ENCODE results near the gene DNMT3A.

Gene DNMT3A

DNA sequence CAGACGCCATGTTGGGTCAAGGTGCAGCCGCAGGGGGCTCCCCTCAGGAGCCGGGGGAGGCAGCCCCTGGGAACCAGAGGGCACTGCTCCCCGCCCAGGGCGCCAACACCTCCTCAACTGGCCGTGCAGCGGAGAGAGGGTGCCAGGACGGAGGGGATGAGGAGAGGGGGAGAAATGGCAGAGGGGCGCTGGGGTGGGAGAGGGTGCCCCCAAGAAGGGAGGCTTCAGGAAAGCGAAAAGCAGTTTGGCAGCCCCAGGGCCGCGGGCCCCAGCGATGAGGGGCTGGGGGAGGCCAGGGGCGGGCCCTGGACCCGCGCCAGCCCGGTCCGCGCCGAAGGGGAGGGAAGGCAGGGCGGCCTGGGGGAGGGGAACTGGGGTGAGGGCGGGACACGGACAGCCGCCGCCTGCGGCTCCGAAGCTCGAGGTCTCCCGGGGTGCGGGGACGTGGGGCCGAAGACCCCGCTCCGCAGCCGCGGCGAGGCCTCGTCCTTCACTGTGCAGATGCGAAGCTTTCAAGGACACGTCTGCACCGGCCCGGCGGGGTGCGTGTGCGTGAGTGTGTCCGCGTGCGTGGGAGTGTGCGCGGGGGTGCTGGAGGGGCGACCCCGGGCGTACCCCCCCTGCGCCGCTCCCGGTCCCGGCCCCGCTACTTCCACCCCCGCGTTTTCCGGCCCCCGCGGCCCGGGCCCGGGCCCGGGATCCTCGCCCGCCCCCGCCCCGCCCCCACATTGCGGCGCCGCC lies 1.4 kb downstream of the DNMT3A start:
- H3K4me3 ChIP-seq (ENCODE audit: low read length): peak overlapping the region; percentile 56; the same call in 1 of the 2 replicates
- no peaks in the 10 kb centered on the region for H3K9me3 ChIP-seq (ENCODE audit: insufficient read depth, low read depth, low read length)
- H3K9ac ChIP-seq (ENCODE audit: low read depth, low read length): no peak overlapping the region
- H3K27me3 ChIP-seq (ENCODE audit: insufficient read depth, low read length): peaks cover 35% of the 10 kb centered on the region
- H3K4me1 ChIP-seq (ENCODE audit: insufficient read depth, low read length): peaks cover 11% of the 10 kb centered on the region; the same call in 1 of the 2 replicates
- no peak overlapping the region for H3K27ac ChIP-seq (ENCODE audit: low read length)
- H3K36me3 ChIP-seq (ENCODE audit: insufficient read depth, low read depth, low read length): no peaks in the 10 kb centered on the region

DNA sequence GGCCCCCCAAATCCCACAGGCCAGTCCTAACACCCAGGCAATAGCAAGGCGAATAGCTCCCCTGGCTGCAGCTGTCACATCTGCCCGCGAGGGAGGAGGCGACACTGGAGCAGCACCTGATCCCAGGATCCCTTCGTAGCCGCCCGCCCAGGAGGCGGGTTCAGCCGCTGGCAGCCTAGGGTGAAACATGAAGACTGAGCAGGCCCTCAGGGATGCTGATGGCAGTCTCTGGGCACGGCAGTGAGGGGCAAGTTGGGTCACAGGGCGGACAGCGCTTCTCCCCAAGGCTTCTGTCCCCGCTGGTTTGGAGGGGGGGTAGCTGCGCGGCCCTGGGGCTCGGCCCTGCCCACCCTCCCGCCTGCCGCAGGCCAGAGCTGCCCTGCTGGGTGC lies 1.9 kb downstream of the DNMT3A start:
- H3K27ac ChIP-seq (ENCODE audit: low read length): no peak overlapping the region
- H3K4me3 ChIP-seq (ENCODE audit: low read length): peak overlapping the region; percentile 56; the same call in 1 of the 2 replicates
- H3K27me3 ChIP-seq (ENCODE audit: insufficient read depth, low read length): peaks cover 35% of the 10 kb centered on the region
- no peak overlapping the region for H3K9ac ChIP-seq (ENCODE audit: low read depth, low read length)
- no peaks in the 10 kb centered on the region for H3K9me3 ChIP-seq (ENCODE audit: insufficient read depth, low read depth, low read length)
- H3K4me1 ChIP-seq (ENCODE audit: insufficient read depth, low read length): peaks cover 17% of the 10 kb centered on the region; the same call in 1 of the 2 replicates
- H3K36me3 ChIP-seq (ENCODE audit: insufficient read depth, low read depth, low read length): no peaks in the 10 kb centered on the region

DNA sequence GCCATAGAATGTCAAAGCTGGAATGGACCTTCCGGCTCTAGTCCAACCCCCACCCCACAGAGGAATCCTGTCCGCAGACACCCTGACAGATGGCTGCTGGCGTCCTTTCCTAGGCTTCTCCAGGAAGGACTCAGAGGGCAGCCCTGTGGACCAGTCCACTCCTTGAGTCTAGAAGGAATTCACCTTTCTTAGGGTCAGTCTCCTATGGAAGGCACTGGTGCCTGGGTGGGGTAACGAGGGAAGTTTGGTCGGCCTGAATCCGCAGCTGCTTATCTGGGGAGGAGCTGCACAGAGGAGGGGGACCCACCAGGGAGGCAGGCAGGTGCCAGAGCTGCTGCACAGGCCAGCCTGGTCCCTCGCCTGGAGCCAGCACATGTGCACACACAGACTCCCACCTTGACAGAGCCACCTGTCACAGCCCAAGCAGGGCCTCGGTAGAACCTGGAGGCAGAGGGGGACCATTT lies 2.5 kb downstream of the DNMT3A start:
- Histone ChIP-seq H3K36me3 (ENCODE audit: insufficient read depth, low read depth, low read length) (no peaks in the 10 kb centered on the region), H3K4me1 (ENCODE audit: insufficient read depth, low read length) (peaks cover 22% of the 10 kb centered on the region; the same call in 1 of the 2 replicates), H3K4me3 (ENCODE audit: low read length) (no peak overlapping the region), H3K27ac (ENCODE audit: low read length) (no peak overlapping the region), H3K9ac (ENCODE audit: low read depth, low read length) (no peak overlapping the region), H3K27me3 (ENCODE audit: insufficient read depth, low read length) (peaks cover 35% of the 10 kb centered on the region), H3K9me3 (ENCODE audit: insufficient read depth, low read depth, low read length) (no peaks in the 10 kb centered on the region)

- no peaks in the 10 kb centered on the region for H3K36me3 ChIP-seq (ENCODE audit: insufficient read depth, low read depth, low read length)
- H3K9ac ChIP-seq (ENCODE audit: low read depth, low read length): no peak overlapping the region; the same call in 1 of the 2 replicates
- H3K4me3 ChIP-seq (ENCODE audit: low read length): no peak overlapping the region
- H3K4me1 ChIP-seq (ENCODE audit: insufficient read depth, low read length): peaks cover 27% of the 10 kb centered on the region
- no peak overlapping the region for H3K27ac ChIP-seq (ENCODE audit: low read length)
- H3K9me3 ChIP-seq (ENCODE audit: insufficient read depth, low read depth, low read length): no peaks in the 10 kb centered on the region
- H3K27me3 ChIP-seq (ENCODE audit: insufficient read depth, low read length): peaks cover 26% of the 10 kb centered on the region
Measured at GRCh38 chr2:25338401-25338800, 3.3 kb downstream of the DNMT3A start.

- Histone ChIP-seq H3K4me1 (ENCODE audit: insufficient read depth, low read length) (peaks cover 27% of the 10 kb centered on the region), H3K4me3 (ENCODE audit: low read length) (no peak overlapping the region), H3K27ac (ENCODE audit: low read length) (no peak overlapping the region), H3K36me3 (ENCODE audit: insufficient read depth, low read depth, low read length) (no peaks in the 10 kb centered on the region), H3K9ac (ENCODE audit: low read depth, low read length) (no peak overlapping the region), H3K27me3 (ENCODE audit: insufficient read depth, low read length) (peaks cover 21% of the 10 kb centered on the region; the same call in 1 of the 2 replicates), H3K9me3 (ENCODE audit: insufficient read depth, low read depth, low read length) (no peaks in the 10 kb centered on the region)
Measured at GRCh38 chr2:25337891-25338290, 3.8 kb downstream of the DNMT3A start.

GRCh38 chr2:25337276-25337675 lies 4.4 kb downstream of the DNMT3A start:
- Histone ChIP-seq H3K9me3 (ENCODE audit: insufficient read depth, low read depth, low read length) (no peaks in the 10 kb centered on the region), H3K36me3 (ENCODE audit: insufficient read depth, low read depth, low read length) (no peaks in the 10 kb centered on the region), H3K4me3 (ENCODE audit: low read length) (no peak overlapping the region), H3K27ac (ENCODE audit: low read length) (no peak overlapping the region), H3K27me3 (ENCODE audit: insufficient read depth, low read length) (peaks cover 17% of the 10 kb centered on the region; the same call in 1 of the 2 replicates), H3K9ac (ENCODE audit: low read depth, low read length) (no peak overlapping the region), H3K4me1 (ENCODE audit: insufficient read depth, low read length) (peaks cover 23% of the 10 kb centered on the region)

- Histone ChIP-seq H3K27me3 (ENCODE audit: insufficient read depth, low read length) (peaks cover 17% of the 10 kb centered on the region; the same call in 1 of the 2 replicates), H3K4me3 (ENCODE audit: low read length) (no peak overlapping the region), H3K27ac (ENCODE audit: low read length) (no peak overlapping the region), H3K9me3 (ENCODE audit: insufficient read depth, low read depth, low read length) (no peaks in the 10 kb centered on the region), H3K9ac (ENCODE audit: low read depth, low read length) (no peak overlapping the region), H3K4me1 (ENCODE audit: insufficient read depth, low read length) (peaks cover 23% of the 10 kb centered on the region), H3K36me3 (ENCODE audit: insufficient read depth, low read depth, low read length) (no peaks in the 10 kb centered on the region)
Measured at GRCh38 chr2:25336383-25336841, 5.3 kb downstream of the DNMT3A start.

DNA sequence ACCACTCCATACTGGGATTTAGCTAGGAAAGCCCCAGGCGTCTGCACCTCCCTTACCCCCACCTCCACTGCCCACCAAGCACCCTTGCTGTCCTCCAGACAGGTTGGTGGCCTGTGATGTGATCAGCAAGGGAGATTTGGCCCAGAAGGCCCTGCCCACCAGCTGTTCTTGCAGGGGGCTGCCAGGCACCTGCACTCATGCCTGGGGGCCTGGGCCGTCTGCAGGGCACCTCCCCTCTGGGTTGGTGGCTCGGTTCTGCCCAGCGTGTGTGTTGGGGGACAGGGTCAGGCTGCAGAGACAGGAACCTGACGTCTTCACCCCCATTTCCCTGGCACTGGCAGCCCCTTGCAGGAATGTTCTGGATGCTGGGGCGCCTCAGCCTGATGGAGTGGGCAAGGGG lies 5.8 kb downstream of the DNMT3A start:
- Histone ChIP-seq H3K27ac (ENCODE audit: low read length) (no peak overlapping the region), H3K4me1 (ENCODE audit: insufficient read depth, low read length) (peaks cover 23% of the 10 kb centered on the region)

DNA sequence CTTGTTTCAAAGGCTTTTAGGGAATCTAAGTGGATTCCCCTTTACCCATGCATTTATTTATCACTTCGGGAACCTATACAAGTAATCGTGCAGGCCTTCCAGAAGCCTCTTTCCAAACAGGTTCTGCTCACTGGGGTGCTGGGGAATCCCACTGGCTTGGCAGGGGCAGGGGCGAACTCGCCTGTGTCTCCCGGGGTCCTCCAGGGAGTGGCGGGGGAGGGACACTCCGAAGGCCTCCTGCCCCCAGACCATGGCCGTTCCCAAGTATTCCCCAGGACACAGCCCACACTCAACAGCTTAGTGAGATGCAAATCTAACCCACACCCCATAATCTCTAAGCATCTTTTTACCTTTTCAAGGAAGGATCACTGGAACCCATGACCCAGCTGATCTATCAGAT lies 6.5 kb downstream of the DNMT3A start:
- no peak overlapping the region for H3K27ac ChIP-seq (ENCODE audit: low read length)
- H3K4me1 ChIP-seq (ENCODE audit: insufficient read depth, low read length): peaks cover 23% of the 10 kb centered on the region
- H3K9me3 ChIP-seq (ENCODE audit: insufficient read depth, low read depth, low read length): no peaks in the 10 kb centered on the region
- no peaks in the 10 kb centered on the region for H3K36me3 ChIP-seq (ENCODE audit: insufficient read depth, low read depth, low read length)
- no peak overlapping the region for H3K9ac ChIP-seq (ENCODE audit: low read depth, low read length)
- no peak overlapping the region for H3K4me3 ChIP-seq (ENCODE audit: low read length)
- H3K27me3 ChIP-seq (ENCODE audit: insufficient read depth, low read length): peaks cover 13% of the 10 kb centered on the region; the same call in 1 of the 2 replicates

More for the DNA sequence above, 5.8 kb downstream of the DNMT3A start:
- no peak overlapping the region for H3K4me3 ChIP-seq (ENCODE audit: low read length)
- peaks cover 17% of the 10 kb centered on the region; the same call in 1 of the 2 replicates for H3K27me3 ChIP-seq (ENCODE audit: insufficient read depth, low read length)
- H3K9ac ChIP-seq (ENCODE audit: low read depth, low read length): no peak overlapping the region
- no peaks in the 10 kb centered on the region for H3K9me3 ChIP-seq (ENCODE audit: insufficient read depth, low read depth, low read length)
- H3K36me3 ChIP-seq (ENCODE audit: insufficient read depth, low read depth, low read length): no peaks in the 10 kb centered on the region

- peaks cover 23% of the 10 kb centered on the region for H3K4me1 ChIP-seq (ENCODE audit: insufficient read depth, low read length)
- H3K9me3 ChIP-seq (ENCODE audit: insufficient read depth, low read depth, low read length): no peaks in the 10 kb centered on the region
- no peaks in the 10 kb centered on the region for H3K36me3 ChIP-seq (ENCODE audit: insufficient read depth, low read depth, low read length)
- H3K4me3 ChIP-seq (ENCODE audit: low read length): no peak overlapping the region
- H3K9ac ChIP-seq (ENCODE audit: low read depth, low read length): no peak overlapping the region
- H3K27me3 ChIP-seq (ENCODE audit: insufficient read depth, low read length): peaks cover 7% of the 10 kb centered on the region; the same call in 1 of the 2 replicates
- H3K27ac ChIP-seq (ENCODE audit: low read length): no peak overlapping the region
Measured at GRCh38 chr2:25334482-25334881, 7.2 kb downstream of the DNMT3A start.

- Histone ChIP-seq H3K9ac (ENCODE audit: low read depth, low read length) (peak overlapping the region; percentile 36; the same call in 1 of the 2 replicates), H3K4me3 (ENCODE audit: low read length) (no peak overlapping the region), H3K4me1 (ENCODE audit: insufficient read depth, low read length) (peaks cover 23% of the 10 kb centered on the region)
Measured at GRCh38 chr2:25333981-25334380, 7.7 kb downstream of the DNMT3A start.

DNA sequence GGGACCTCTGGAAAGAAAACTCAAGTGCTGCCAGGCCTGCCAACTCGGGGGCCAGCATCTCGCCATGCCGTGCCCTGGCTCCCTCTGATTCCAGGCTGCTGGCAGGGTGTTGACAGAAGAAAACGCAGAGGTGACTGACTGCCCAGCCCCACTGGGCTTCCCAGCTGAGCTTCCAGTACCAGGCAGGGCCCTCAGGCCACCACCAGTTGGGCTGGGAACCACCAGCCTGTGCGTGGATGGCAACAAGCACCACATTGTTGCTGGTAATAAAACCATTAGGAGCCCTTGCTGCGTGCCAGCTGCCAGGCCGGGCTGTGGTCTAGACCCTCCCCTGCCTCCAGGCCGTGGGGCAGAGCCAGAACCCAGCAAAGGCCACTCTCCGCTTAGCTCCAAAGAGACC lies 9.2 kb downstream of the DNMT3A start:
- Histone ChIP-seq H3K9me3 (ENCODE audit: insufficient read depth, low read depth, low read length) (no peaks in the 10 kb centered on the region), H3K36me3 (ENCODE audit: insufficient read depth, low read depth, low read length) (no peaks in the 10 kb centered on the region), H3K4me3 (ENCODE audit: low read length) (no peak overlapping the region), H3K9ac (ENCODE audit: low read depth, low read length) (no peak overlapping the region), H3K4me1 (ENCODE audit: insufficient read depth, low read length) (peaks cover 23% of the 10 kb centered on the region), H3K27me3 (ENCODE audit: insufficient read depth, low read length) (no peaks in the 10 kb centered on the region), H3K27ac (ENCODE audit: low read length) (no peak overlapping the region)

More at GRCh38 chr2:25333981-25334380, 7.7 kb downstream of the DNMT3A start:
- Histone ChIP-seq H3K27me3 (ENCODE audit: insufficient read depth, low read length) (peaks cover 5% of the 10 kb centered on the region; the same call in 1 of the 2 replicates), H3K36me3 (ENCODE audit: insufficient read depth, low read depth, low read length) (no peaks in the 10 kb centered on the region), H3K27ac (ENCODE audit: low read length) (no peak overlapping the region), H3K9me3 (ENCODE audit: insufficient read depth, low read depth, low read length) (no peaks in the 10 kb centered on the region)

All from iPS-20b (cell line).